Suppressor macrophage treated with lipopolysaccharide for 4 hours (primary cell): ENCODE measurements around the gene ADAMTSL4.
A peak's percentile ranks its signal among the peaks of the same experiment; 100 is the strongest.

Source experiments
- DNase-seq: peaks from one replicate; pipeline ENCODE4 v3.0.0-alpha.2; 2020

ADAMTSL4 gene

GRCh38 chr1:150548632-150549495 lies at the start of gene ADAMTSL4:
ADAMTSL4 (plus strand) TSS chr1:150549408; CDS start chr1:150552289, 2,881 bp downstream.
- peak; percentile 77 for DNase-seq

GRCh38 chr1:150505431-150505830 lies 43.8 kb upstream of the ADAMTSL4 start:
- no peak for DNase-seq

- DNase-seq, result peak; percentile 71
Observed at GRCh38 chr1:150507912-150508864, 41.0 kb upstream of the ADAMTSL4 start, which contains the start of gene ECM1. ECM1 (plus strand) TSS chr1:150508109; CDS start chr1:150508210, 101 bp downstream.

GRCh38 chr1:150508982-150509381 lies 40.2 kb upstream of the ADAMTSL4 start:
- DNase-seq, result no peak

GRCh38 chr1:150511551-150511950 lies 37.7 kb upstream of the ADAMTSL4 start:
- no peak for DNase-seq

GRCh38 chr1:150511985-150512660 lies 37.1 kb upstream of the ADAMTSL4 start:
- DNase-seq, result no peak

- no peak for DNase-seq
Observed at GRCh38 chr1:150512846-150513245, 36.4 kb upstream of the ADAMTSL4 start.

GRCh38 chr1:150513351-150513791 lies 35.8 kb upstream of the ADAMTSL4 start:
- no peak for DNase-seq

- DNase-seq, result no peak
Observed at GRCh38 chr1:150514260-150514659, 34.9 kb upstream of the ADAMTSL4 start.

- DNase-seq, result no peak
Observed at GRCh38 chr1:150514913-150515327, 34.3 kb upstream of the ADAMTSL4 start.

GRCh38 chr1:150515328-150516049 lies 33.7 kb upstream of the ADAMTSL4 start, which contains the start of gene FALEC:
FALEC (plus strand) TSS chr1:150515752.
- DNase-seq, result peak; percentile 99

- DNase-seq, result no peak
Observed at GRCh38 chr1:150516050-150516591, 33.1 kb upstream of the ADAMTSL4 start.

GRCh38 chr1:150516616-150517015 lies 32.6 kb upstream of the ADAMTSL4 start:
- DNase-seq, result no peak

GRCh38 chr1:150521196-150521968 lies 27.8 kb upstream of the ADAMTSL4 start:
- DNase-seq, result no peak

- no peak for DNase-seq
Observed at GRCh38 chr1:150525348-150525747, 23.9 kb upstream of the ADAMTSL4 start.

- no peak for DNase-seq
Observed at GRCh38 chr1:150528196-150528595, 21.0 kb upstream of the ADAMTSL4 start.

GRCh38 chr1:150529017-150529416 lies 20.2 kb upstream of the ADAMTSL4 start:
- DNase-seq, result no peak

GRCh38 chr1:150530491-150531159 lies 18.6 kb upstream of the ADAMTSL4 start:
- DNase-seq, result no peak

- no peak for DNase-seq
Observed at GRCh38 chr1:150532860-150533259, 16.3 kb upstream of the ADAMTSL4 start.

GRCh38 chr1:150534002-150534401 lies 15.2 kb upstream of the ADAMTSL4 start:
- no peak for DNase-seq
